ENCODE results near the gene ALDH3B1.

ALDH3B1 gene

GRCh38 chr11:68016161-68016903 is 6.2 kb downstream of the ALDH3B1 start:
- Histone ChIP-seq H3K4me1 (ENCODE audit: insufficient read depth, low read length) (no peaks in the 10 kb centered on the region), H3K4me3 (ENCODE audit: low read length) (no peak overlapping the region), H3K27ac (ENCODE audit: low read depth, low read length) (no peak overlapping the region), H3K27me3 (ENCODE audit: insufficient read depth, low read length) (no peaks in the 10 kb centered on the region), H3K36me3 (ENCODE audit: insufficient read depth, low read length) (no peaks in the 10 kb centered on the region), H3K9ac (ENCODE audit: low read depth, low read length) (no peak overlapping the region), H3K9me3 (ENCODE audit: insufficient read depth, low read depth, low read length) (no peaks in the 10 kb centered on the region)
- WGBS = 79% methylated on average over 13 of the region's 13 CpGs

DNA sequence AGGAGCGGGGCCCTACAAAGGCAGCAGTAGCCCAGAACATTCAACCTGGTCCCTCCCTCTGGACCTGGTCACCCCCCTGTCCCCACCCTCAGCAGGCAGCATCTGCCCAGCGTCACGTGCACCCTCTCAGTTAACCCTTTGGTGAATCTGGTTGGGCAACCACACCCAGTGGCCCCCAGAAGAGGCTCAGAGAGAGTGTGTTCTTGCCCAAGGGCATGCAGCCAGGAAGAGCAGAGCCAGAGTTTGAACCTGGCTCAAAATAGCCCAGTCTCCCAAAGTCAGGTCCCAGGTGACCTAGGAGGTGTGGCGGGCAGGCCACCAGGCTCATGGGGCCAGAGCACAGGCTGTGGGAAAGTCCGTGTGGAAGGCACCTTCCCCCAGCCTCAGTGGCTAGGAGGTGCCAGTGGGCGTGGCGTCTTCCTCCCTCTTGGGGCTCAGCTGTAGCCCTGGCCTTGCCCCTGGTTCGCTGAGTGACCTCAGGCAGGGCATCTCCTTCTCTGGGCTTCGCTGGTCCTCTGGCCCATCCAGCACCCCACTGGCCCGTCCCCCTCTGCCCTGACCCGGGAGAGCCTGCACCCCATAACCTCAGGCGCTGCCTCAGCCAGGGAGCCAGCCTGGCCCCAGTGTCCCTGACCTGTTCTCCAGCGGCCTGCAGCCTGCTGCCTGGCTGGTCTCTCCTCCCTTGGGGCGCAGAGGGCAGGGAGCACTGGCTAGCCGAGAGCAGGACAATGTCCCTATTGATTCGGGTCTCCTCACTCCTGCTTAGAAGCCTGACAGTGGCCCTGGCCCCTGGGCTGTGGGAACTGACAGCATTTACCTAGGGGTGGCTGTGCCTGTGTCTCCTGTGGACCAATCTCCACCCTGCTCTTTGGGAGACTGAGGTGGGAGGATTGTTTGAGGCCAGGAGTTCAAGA is 7.0 kb downstream of the ALDH3B1 start:
- Histone ChIP-seq H3K36me3 (ENCODE audit: insufficient read depth, low read length) (no peaks in the 10 kb centered on the region), H3K27me3 (ENCODE audit: insufficient read depth, low read length) (no peaks in the 10 kb centered on the region), H3K4me1 (ENCODE audit: insufficient read depth, low read length) (no peaks in the 10 kb centered on the region), H3K4me3 (ENCODE audit: low read length) (no peak overlapping the region), H3K27ac (ENCODE audit: low read depth, low read length) (no peak overlapping the region), H3K9ac (ENCODE audit: low read depth, low read length) (no peak overlapping the region), H3K9me3 (ENCODE audit: insufficient read depth, low read depth, low read length) (no peaks in the 10 kb centered on the region)
- WGBS = 81% methylated on average over 16 of the region's 16 CpGs

DNA sequence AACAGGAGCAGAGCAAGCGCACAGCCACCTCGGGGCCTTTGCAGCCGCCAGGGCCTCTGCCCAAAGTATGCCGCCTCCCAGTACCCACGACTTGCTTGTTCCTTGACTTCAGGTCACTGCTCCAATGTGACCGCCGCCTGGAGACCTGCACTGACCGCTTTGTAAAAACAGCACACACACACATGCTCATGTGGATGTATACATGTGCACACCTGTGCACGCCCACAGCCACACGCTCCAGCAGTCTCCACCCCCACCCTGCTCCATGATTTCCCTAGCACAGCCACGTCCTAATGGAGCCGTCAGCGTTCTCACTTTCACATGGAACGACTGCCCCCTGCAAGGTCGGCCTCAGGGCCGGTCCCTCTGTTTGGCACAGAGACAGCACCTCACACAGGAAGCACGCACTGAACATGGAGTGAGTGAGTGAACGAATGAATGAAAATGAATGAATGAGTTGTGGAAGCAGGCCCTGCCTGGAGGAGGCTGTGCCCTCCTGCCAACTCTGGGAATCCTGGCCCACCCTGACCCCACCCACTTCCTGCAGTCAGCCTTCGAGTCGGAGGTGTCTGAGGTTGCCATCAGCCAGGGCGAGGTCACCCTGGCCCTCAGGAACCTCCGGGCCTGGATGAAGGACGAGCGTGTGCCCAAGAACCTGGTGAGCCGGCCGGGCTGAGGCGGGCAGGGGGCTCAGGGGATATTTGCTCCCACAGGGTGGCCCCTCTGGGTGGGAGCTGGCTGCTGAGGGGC is 8.0 kb downstream of the ALDH3B1 start:
- Histone ChIP-seq H3K27me3 (ENCODE audit: insufficient read depth, low read length) (no peaks in the 10 kb centered on the region), H3K36me3 (ENCODE audit: insufficient read depth, low read length) (no peaks in the 10 kb centered on the region), H3K27ac (ENCODE audit: low read depth, low read length) (no peak overlapping the region), H3K9ac (ENCODE audit: low read depth, low read length) (no peak overlapping the region), H3K4me1 (ENCODE audit: insufficient read depth, low read length) (no peaks in the 10 kb centered on the region), H3K4me3 (ENCODE audit: low read length) (no peak overlapping the region), H3K9me3 (ENCODE audit: insufficient read depth, low read depth, low read length) (no peaks in the 10 kb centered on the region)
- WGBS = 85% methylated on average over 27 of the region's 27 CpGs

GRCh38 chr11:68018730-68019190 is 8.6 kb downstream of the ALDH3B1 start:
- Histone ChIP-seq H3K4me1 (ENCODE audit: insufficient read depth, low read length) (no peaks in the 10 kb centered on the region), H3K4me3 (ENCODE audit: low read length) (no peak overlapping the region), H3K9me3 (ENCODE audit: insufficient read depth, low read depth, low read length) (no peaks in the 10 kb centered on the region), H3K27ac (ENCODE audit: low read depth, low read length) (no peak overlapping the region), H3K27me3 (ENCODE audit: insufficient read depth, low read length) (no peaks in the 10 kb centered on the region), H3K9ac (ENCODE audit: low read depth, low read length) (no peak overlapping the region), H3K36me3 (ENCODE audit: insufficient read depth, low read length) (no peaks in the 10 kb centered on the region)
- 92% methylated on average over 18 of the region's 18 CpGs for WGBS

- H3K4me1 ChIP-seq (ENCODE audit: insufficient read depth, low read length) = no peaks in the 10 kb centered on the region
- 94% methylated on average over 12 of the region's 12 CpGs for WGBS
- H3K9me3 ChIP-seq (ENCODE audit: insufficient read depth, low read depth, low read length) = no peaks in the 10 kb centered on the region
- no peak overlapping the region for H3K4me3 ChIP-seq (ENCODE audit: low read length)
- no peak overlapping the region for H3K9ac ChIP-seq (ENCODE audit: low read depth, low read length)
- H3K27ac ChIP-seq (ENCODE audit: low read depth, low read length) = no peak overlapping the region
- H3K36me3 ChIP-seq (ENCODE audit: insufficient read depth, low read length) = peaks cover 4% of the 10 kb centered on the region
- H3K27me3 ChIP-seq (ENCODE audit: insufficient read depth, low read length) = no peaks in the 10 kb centered on the region
These were observed 9.4 kb downstream of the ALDH3B1 start for GRCh38 chr11:68019486-68019885.

- no peak overlapping the region for H3K27ac ChIP-seq (ENCODE audit: low read depth, low read length)
- no peaks in the 10 kb centered on the region for H3K27me3 ChIP-seq (ENCODE audit: insufficient read depth, low read length)
- 55% methylated on average over 11 of the region's 11 CpGs for WGBS
- H3K9me3 ChIP-seq (ENCODE audit: insufficient read depth, low read depth, low read length) = no peaks in the 10 kb centered on the region
- peaks cover 8% of the 10 kb centered on the region for H3K36me3 ChIP-seq (ENCODE audit: insufficient read depth, low read length)
- no peaks in the 10 kb centered on the region for H3K4me1 ChIP-seq (ENCODE audit: insufficient read depth, low read length)
- H3K9ac ChIP-seq (ENCODE audit: low read depth, low read length) = no peak overlapping the region
- no peak overlapping the region for H3K4me3 ChIP-seq (ENCODE audit: low read length)
These were observed 10.4 kb downstream of the ALDH3B1 start for GRCh38 chr11:68020575-68020974.

DNA sequence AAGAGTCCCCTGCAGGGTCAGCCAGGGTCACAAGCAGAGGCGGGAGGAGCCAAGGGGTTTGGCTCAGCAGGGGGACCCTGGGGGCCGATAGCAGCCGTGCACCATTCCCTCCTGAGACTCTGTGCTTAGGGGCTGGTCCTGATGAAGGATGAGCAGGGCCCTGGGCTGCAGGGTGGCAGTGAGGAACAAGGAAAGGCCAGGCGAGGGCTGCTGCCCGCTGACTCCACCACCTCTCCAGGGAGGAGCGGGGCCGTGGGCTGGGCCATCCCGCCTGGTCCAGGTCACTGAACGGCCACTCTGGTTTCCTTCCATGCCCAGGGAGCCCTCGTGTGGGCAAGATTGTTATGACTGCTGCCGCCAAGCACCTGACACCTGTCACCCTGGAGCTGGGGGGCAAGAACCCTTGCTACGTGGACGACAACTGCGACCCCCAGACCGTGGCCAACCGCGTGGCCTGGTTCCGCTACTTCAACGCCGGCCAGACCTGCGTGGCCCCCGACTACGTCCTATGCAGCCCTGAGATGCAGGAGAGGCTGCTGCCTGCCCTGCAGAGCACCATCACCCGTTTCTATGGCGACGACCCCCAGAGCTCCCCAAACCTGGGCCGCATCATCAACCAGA is 11.2 kb downstream of the ALDH3B1 start:
- Histone ChIP-seq H3K27me3 (ENCODE audit: insufficient read depth, low read length) (no peaks in the 10 kb centered on the region), H3K4me3 (ENCODE audit: low read length) (no peak overlapping the region), H3K27ac (ENCODE audit: low read depth, low read length) (no peak overlapping the region), H3K9ac (ENCODE audit: low read depth, low read length) (no peak overlapping the region), H3K4me1 (ENCODE audit: insufficient read depth, low read length) (no peaks in the 10 kb centered on the region), H3K36me3 (ENCODE audit: insufficient read depth, low read length) (peaks cover 11% of the 10 kb centered on the region), H3K9me3 (ENCODE audit: insufficient read depth, low read depth, low read length) (no peaks in the 10 kb centered on the region)
- WGBS = 70% methylated on average over 27 of the region's 27 CpGs

GRCh38 chr11:68022531-68022930 is 12.4 kb downstream of the ALDH3B1 start:
- H3K27ac ChIP-seq (ENCODE audit: low read depth, low read length) = no peak overlapping the region
- H3K27me3 ChIP-seq (ENCODE audit: insufficient read depth, low read length) = no peaks in the 10 kb centered on the region
- peaks cover 11% of the 10 kb centered on the region for H3K36me3 ChIP-seq (ENCODE audit: insufficient read depth, low read length)
- no peaks in the 10 kb centered on the region for H3K4me1 ChIP-seq (ENCODE audit: insufficient read depth, low read length)
- 83% methylated on average over 12 of the region's 13 CpGs for WGBS
- H3K9ac ChIP-seq (ENCODE audit: low read depth, low read length) = no peak overlapping the region
- H3K9me3 ChIP-seq (ENCODE audit: insufficient read depth, low read depth, low read length) = no peaks in the 10 kb centered on the region
- no peak overlapping the region for H3K4me3 ChIP-seq (ENCODE audit: low read length)

DNA sequence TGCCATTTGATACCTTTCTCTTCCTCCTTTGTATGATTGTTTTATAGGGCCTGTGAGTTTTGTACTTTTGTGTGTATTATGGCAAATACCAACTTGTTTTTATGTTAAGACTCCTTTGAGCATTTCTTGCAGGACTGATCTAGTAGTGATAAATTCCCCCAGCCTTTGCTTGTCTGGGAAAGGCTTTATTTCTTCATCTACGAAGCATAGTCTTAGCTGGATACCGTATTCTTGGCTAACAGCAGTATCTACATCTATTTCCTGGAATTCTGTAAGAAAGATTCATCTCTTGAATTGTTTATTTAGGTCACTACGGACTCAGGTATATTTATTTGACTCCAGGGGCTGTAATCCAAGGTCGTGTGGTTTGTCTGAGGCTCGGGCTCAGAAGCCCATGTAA is 14.4 kb downstream of the ALDH3B1 start:
- H3K9ac ChIP-seq (ENCODE audit: low read depth, low read length) = no peak overlapping the region
- no peak overlapping the region for H3K27ac ChIP-seq (ENCODE audit: low read depth, low read length)
- H3K4me1 ChIP-seq (ENCODE audit: insufficient read depth, low read length) = peaks cover 1% of the 10 kb centered on the region; the same call in 1 of the 2 replicates
- WGBS = 89% methylated on average over 5 of the region's 5 CpGs
- no peaks in the 10 kb centered on the region for H3K27me3 ChIP-seq (ENCODE audit: insufficient read depth, low read length)
- H3K36me3 ChIP-seq (ENCODE audit: insufficient read depth, low read length) = peaks cover 11% of the 10 kb centered on the region
- H3K4me3 ChIP-seq (ENCODE audit: low read length) = no peak overlapping the region
- H3K9me3 ChIP-seq (ENCODE audit: insufficient read depth, low read depth, low read length) = no peaks in the 10 kb centered on the region

DNA sequence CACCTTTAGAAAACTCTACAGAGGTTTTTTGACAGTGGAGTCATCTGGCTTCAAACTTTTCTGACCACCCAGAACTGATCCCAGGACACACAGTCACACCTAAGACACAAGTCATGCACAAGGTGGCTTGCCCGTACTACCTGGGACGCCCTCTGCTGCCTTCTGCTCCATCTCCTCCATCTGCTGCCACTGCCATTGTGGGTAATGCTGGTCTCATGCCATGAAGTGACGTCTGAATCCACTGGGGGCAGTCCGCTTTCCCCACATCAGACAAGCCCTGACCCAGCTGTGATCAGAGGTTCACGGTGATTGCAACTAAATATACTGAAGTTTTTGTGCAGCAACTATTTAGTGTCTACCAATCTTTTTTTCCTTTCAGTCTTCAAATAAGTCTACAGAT is 14.9 kb downstream of the ALDH3B1 start:
- Histone ChIP-seq H3K4me3 (ENCODE audit: low read length) (no peak overlapping the region), H3K4me1 (ENCODE audit: insufficient read depth, low read length) (peaks cover 3% of the 10 kb centered on the region; the same call in 1 of the 2 replicates), H3K27ac (ENCODE audit: low read depth, low read length) (no peak overlapping the region), H3K9ac (ENCODE audit: low read depth, low read length) (no peak overlapping the region), H3K27me3 (ENCODE audit: insufficient read depth, low read length) (no peaks in the 10 kb centered on the region), H3K36me3 (ENCODE audit: insufficient read depth, low read length) (peaks cover 11% of the 10 kb centered on the region), H3K9me3 (ENCODE audit: insufficient read depth, low read depth, low read length) (no peaks in the 10 kb centered on the region)
- WGBS = 81% methylated on average over 5 of the region's 5 CpGs

Data from HUES64 (cell line).